Neural progenitor cell (in vitro differentiated cells): ENCODE measurements around the gene EPB41. TPM values are rescaled to one million over a fixed set of nuclear protein-coding genes. Genes with fewer than 3 reads are reported as not detected.

Experiments used
- DNase-seq: peaks from one replicate; pipeline ENCODE4 v3.0.0-alpha.2; 2016; ENCODE audit warnings: low spot score
- H2AFZ ChIP-seq: fragments of 200-600 bp; sonication (generic); replicated peaks from 2 replicates; pipeline ENCODE4 v1.6.1; 2016; ENCODE audit warnings: antibody characterized with exemption
- H3F3A ChIP-seq: fragments of 200-600 bp; sonication (generic); 2 replicates; pipeline ENCODE4 v1.6.1; 2016; ENCODE audit warnings: antibody characterized with exemption, low read depth
- H3K27ac ChIP-seq: fragments of 200-600 bp; sonication (generic); 2 replicates; pipeline ENCODE4 v1.5.1; 2016; ENCODE audit warnings: mild to moderate bottlenecking
- H3K27me3 ChIP-seq: fragments of 200-600 bp; sonication (generic); 2 replicates; pipeline ENCODE4 v1.6.1; 2016; ENCODE audit warnings: mild to moderate bottlenecking, moderate library complexity
- H3K36me3 ChIP-seq: fragments of 200-600 bp; sonication (generic); 2 replicates; pipeline ENCODE4 v1.5.1; 2016
- H3K4me1 ChIP-seq: fragments of 200-600 bp; sonication (generic); 2 replicates; pipeline ENCODE4 v1.6.1; 2016; ENCODE audit warnings: mixed run types
- H3K4me2 ChIP-seq: fragments of 200-600 bp; sonication (generic); 2 replicates; pipeline ENCODE4 v1.6.1; 2016
- H3K4me3 ChIP-seq: fragments of 200-600 bp; sonication (generic); 2 replicates; pipeline ENCODE4 v1.5.1; 2016
- H3K79me2 ChIP-seq: fragments of 200-600 bp; sonication (generic); 2 replicates; pipeline ENCODE4 v1.6.1; 2016; ENCODE audit warnings: low read depth
- H3K9ac ChIP-seq: fragments of 200-600 bp; sonication (generic); 2 replicates; pipeline ENCODE4 v1.6.1; 2016
- H3K9me3 ChIP-seq: fragments of 200-600 bp; sonication (generic); 2 replicates; pipeline ENCODE4 v1.5.1; 2016; ENCODE audit warnings: low read depth
- H4K20me1 ChIP-seq: fragments of 200-600 bp; sonication (generic); 2 replicates; pipeline ENCODE4 v1.6.1; 2016; ENCODE audit warnings: low read depth
- H3K27ac Mint-ChIP-seq: 3 replicates; pipeline ENCODE4 v1.8.0; 2021; ENCODE audit warnings: mixed read lengths
- H3K27me3 Mint-ChIP-seq: 2 replicates; pipeline ENCODE4 v1.8.0; 2022; ENCODE audit warnings: low read depth, mild to moderate bottlenecking, inconsistent platforms, moderate library complexity, mixed read lengths; ENCODE audit not compliant: insufficient read depth
- H3K36me3 Mint-ChIP-seq: 3 replicates; pipeline ENCODE4 v1.8.0; 2021; ENCODE audit warnings: mixed read lengths
- H3K4me1 Mint-ChIP-seq: 3 replicates; pipeline ENCODE4 v1.8.0; 2021; ENCODE audit warnings: mixed read lengths
- H3K4me3 Mint-ChIP-seq: 3 replicates; pipeline ENCODE4 v1.8.0; 2021; ENCODE audit warnings: mild to moderate bottlenecking, moderate library complexity, mixed read lengths
- H3K9me3 Mint-ChIP-seq: 3 replicates; pipeline ENCODE4 v1.8.0; 2020; ENCODE audit warnings: mixed read lengths
- CTCF ChIP-seq: fragments of 200-600 bp; sonication (generic); IDR thresholded peaks from 2 replicates; pipeline ENCODE4 v1.5.1; 2017; ENCODE audit warnings: antibody characterized with exemption, mild to moderate bottlenecking
- EZH2 ChIP-seq: fragments of 200-600 bp; sonication (generic); IDR thresholded peaks from 2 replicates; pipeline ENCODE4 v1.6.1; 2017; ENCODE audit warnings: antibody characterized with exemption, mild to moderate bottlenecking, moderate library complexity
- EZH2phosphoT487 ChIP-seq: fragments of 200-600 bp; sonication (generic); IDR thresholded peaks from 2 replicates; pipeline ENCODE4 v1.6.1; 2017; ENCODE audit warnings: antibody characterized with exemption
- total RNA-seq: library from RNA; depleted of rRNA; stranded (reverse); fragments of >200 nt; gene quantifications from 2 replicates; pipeline ENCODE4 v1.2.3, GENCODE V29; 2015; ENCODE audit warnings: low replicate concordance

EPB41 gene
- total RNA-seq, 1 donor from 2014 or later, result 211 TPM

DNA sequence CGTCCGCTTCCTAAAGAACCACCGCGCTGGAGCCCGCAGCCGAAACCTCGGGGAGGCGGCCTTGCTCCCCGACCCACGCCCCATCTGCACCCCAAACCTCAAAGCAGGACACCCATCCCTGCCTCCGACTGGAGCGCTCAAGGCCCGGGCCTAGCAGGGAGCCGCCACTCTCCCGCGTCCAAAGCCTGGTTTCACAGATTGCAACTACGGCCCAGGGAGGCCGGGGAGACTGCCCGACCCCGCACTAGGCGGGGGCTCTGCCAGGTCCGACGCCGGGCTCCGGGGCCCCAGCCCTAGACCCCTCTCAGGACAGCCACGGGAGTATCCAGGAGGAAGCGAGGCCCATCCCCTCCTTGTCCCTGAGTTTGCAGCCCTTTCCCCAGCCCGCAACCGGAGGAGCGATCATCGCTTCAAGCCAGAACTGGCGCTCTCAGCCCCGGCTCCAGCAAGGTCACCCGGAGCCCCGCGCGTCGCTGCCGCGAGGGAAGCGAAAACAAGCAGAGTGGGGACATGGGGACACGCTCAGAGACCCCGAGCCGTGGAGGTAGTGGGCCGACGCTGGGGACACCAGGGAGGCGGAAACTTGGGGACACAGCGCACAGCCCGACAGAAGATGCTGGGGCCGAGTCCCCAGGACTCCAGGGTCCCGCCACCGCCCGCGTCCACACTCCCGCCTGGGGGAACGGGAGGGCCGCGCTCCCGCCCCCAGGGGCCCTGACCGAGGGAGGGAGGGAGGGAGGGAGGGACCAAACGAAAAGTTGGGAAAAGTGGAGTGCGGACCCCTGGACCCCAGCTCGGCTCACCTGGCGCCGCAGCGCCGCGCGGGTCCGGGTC lies 208.9 kb downstream of the EPB41 start:
- peaks cover 12% of the 10 kb centered on the region for H3K4me1 Mint-ChIP-seq
- peak overlapping the region; percentile 83 for H3K4me3 Mint-ChIP-seq
- Histone ChIP-seq H3K36me3 (no peaks in the 10 kb centered on the region), H3K27ac (no peak overlapping the region), H2AFZ (peak overlapping the region; percentile 21), H3K4me2 (peak overlapping the region; percentile 74), H4K20me1 (peaks cover 16% of the 10 kb centered on the region), H3K27me3 (peaks cover 63% of the 10 kb centered on the region), H3K4me3 (peak overlapping the region; percentile 59), H3K79me2 (no peaks in the 10 kb centered on the region), H3K9me3 (no peaks in the 10 kb centered on the region), H3K9ac (no peak overlapping the region), H3F3A (peaks cover 46% of the 10 kb centered on the region), H3K4me1 (peaks cover 18% of the 10 kb centered on the region)
- no peak overlapping the region for H3K27ac Mint-ChIP-seq
- no peak for TF ChIP-seq CTCF
- peak; percentile 85 for TF ChIP-seq EZH2
- peak; percentile 92 for TF ChIP-seq EZH2phosphoT487
- H3K36me3 Mint-ChIP-seq, result peaks cover 3% of the 10 kb centered on the region
- DNase-seq, result peak; percentile 59
- no peaks in the 10 kb centered on the region for H3K9me3 Mint-ChIP-seq
- H3K27me3 Mint-ChIP-seq, result peaks cover 23% of the 10 kb centered on the region

- peaks cover 23% of the 10 kb centered on the region for H3K27me3 Mint-ChIP-seq
- DNase-seq, result no peak
- Histone ChIP-seq H3K4me1 (peaks cover 18% of the 10 kb centered on the region), H3K9me3 (no peaks in the 10 kb centered on the region), H3K9ac (no peak within 1 kb of the TSS), H3K36me3 (no peaks in the 10 kb centered on the region), H4K20me1 (peaks cover 16% of the 10 kb centered on the region), H2AFZ (peak within 1 kb of the TSS; percentile 77), H3F3A (peaks cover 46% of the 10 kb centered on the region), H3K79me2 (no peaks in the 10 kb centered on the region), H3K27ac (no peak within 1 kb of the TSS), H3K27me3 (peaks cover 63% of the 10 kb centered on the region), H3K4me2 (peak within 1 kb of the TSS; percentile 74), H3K4me3 (peak within 1 kb of the TSS; percentile 59)
- H3K27ac Mint-ChIP-seq, result no peak within 1 kb of the TSS
- H3K4me3 Mint-ChIP-seq, result peak within 1 kb of the TSS; percentile 83
- H3K36me3 Mint-ChIP-seq, result peaks cover 3% of the 10 kb centered on the region
- peak; percentile 15 for TF ChIP-seq EZH2phosphoT487
- no peak for TF ChIP-seq CTCF
- peak; percentile 42 for TF ChIP-seq EZH2
- H3K4me1 Mint-ChIP-seq, result peaks cover 12% of the 10 kb centered on the region
- H3K9me3 Mint-ChIP-seq, result no peaks in the 10 kb centered on the region
Measured at GRCh38 chr1:29123887-29124365, 209.6 kb downstream of the EPB41 start, which contains the start of gene TMEM200B. Gene TMEM200B (minus strand): TSS chr1:29123903. CDS start chr1:29121828, 2,075 bp downstream.

DNA sequence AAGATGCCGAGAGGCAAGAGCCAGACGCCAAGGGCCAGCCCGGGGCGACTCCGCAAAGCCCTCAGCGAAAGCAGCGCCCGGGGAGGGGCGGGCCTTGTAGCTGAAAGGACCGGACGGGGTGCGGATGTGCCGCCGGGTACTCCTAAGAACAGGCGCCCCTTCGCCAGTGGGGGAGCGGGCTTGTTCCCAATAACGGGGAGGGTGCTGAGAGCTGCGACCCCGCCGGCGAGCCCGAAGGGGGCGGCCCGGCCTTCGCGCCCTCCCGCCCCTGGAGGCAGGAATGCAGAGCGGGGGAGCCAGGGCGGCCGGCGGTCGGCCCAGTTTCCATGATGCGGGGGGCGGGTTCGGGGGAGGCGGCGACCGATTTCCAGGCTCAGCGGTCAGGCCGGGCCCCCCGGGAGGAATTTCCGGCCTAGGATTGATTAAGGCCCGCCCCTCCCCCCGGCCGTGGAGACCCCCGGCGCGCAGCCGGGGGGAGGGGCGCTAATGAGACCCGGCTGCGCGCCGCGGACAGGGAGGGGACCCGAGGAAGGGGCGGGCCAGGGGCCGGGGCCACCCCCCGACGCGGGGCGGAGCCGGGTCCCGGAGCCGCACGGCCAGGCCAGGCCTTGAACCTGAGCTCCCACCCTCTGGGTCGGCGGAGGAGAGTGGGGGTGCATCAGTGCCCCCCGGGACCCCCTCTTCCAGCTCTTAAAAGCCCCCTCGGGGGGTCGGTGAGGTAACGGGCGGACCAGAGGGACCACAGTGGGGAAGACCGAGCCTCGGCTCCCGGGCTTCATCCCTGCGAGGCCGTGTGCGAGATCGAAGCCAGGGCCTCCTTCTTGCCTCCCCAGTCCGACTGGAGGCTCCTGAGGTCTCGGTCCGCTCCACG lies 210.2 kb downstream of the EPB41 start:
- TF ChIP-seq CTCF, result peak; percentile 70
- TF ChIP-seq EZH2phosphoT487, result no peak
- Mint-ChIP-seq H3K27me3 (peaks cover 23% of the 10 kb centered on the region), H3K4me3 (peak overlapping the region; percentile 81), H3K9me3 (no peaks in the 10 kb centered on the region), H3K4me1 (peaks cover 12% of the 10 kb centered on the region), H3K36me3 (no peaks in the 10 kb centered on the region), H3K27ac (no peak overlapping the region)
- Histone ChIP-seq H3K4me2 (peak overlapping the region; percentile 74), H3K36me3 (no peaks in the 10 kb centered on the region), H3K4me1 (peaks cover 18% of the 10 kb centered on the region), H2AFZ (peak overlapping the region; percentile 77), H3K79me2 (no peaks in the 10 kb centered on the region), H3F3A (peaks cover 45% of the 10 kb centered on the region), H3K9me3 (no peaks in the 10 kb centered on the region), H3K4me3 (peak overlapping the region; percentile 59), H3K27ac (no peak overlapping the region), H3K9ac (no peak overlapping the region), H4K20me1 (peaks cover 16% of the 10 kb centered on the region), H3K27me3 (peaks cover 63% of the 10 kb centered on the region)
- DNase-seq, result peak; percentile 88
